Measurements from ENCODE around the gene NDUFAF5.
A peak's percentile ranks its signal among the peaks of the same experiment; 100 is the strongest.

Gene NDUFAF5

DNA sequence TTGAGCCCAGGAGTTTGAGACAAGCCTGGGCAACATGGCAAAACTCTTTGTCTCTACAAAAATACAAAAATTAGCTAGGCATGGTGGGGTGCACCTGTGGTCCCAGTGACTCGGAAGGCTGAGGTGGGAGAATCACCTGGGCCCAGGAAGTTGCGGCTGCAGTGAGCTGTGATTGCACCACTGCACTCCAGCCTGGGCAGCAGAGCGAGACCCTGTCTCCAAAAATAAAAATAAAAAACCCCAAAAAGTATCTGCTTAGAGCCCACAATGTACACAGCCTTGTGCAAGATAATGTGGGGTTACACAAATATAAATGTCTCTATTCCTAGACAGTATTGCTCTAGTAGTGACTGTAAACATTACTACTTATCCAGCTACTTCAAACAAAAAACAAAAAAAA, 6.0 kb upstream of the NDUFAF5 start:
- no peak for DNase-seq (ENCODE audit: low read depth)

DNA sequence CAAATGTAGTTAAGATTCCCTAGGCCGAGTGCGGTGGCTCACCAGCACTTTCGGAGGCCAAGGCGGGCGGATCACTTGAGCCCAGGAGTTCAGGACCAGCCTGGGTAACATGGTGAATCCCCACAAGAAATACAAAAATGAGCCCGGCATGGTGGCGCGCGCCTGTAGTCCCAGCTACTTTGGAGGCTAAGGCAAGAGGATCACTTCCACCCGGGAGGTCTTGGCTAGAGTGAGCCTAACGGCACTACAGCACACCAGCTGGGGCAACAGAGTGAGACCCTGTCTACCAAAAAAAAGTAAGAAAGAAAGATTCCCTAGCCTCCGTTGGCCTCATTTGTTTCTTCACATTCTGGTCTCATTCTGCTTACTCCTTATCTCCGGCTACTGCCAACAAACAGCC, 1.3 kb upstream of the NDUFAF5 start:
- no peak for DNase-seq (ENCODE audit: low read depth)

DNA sequence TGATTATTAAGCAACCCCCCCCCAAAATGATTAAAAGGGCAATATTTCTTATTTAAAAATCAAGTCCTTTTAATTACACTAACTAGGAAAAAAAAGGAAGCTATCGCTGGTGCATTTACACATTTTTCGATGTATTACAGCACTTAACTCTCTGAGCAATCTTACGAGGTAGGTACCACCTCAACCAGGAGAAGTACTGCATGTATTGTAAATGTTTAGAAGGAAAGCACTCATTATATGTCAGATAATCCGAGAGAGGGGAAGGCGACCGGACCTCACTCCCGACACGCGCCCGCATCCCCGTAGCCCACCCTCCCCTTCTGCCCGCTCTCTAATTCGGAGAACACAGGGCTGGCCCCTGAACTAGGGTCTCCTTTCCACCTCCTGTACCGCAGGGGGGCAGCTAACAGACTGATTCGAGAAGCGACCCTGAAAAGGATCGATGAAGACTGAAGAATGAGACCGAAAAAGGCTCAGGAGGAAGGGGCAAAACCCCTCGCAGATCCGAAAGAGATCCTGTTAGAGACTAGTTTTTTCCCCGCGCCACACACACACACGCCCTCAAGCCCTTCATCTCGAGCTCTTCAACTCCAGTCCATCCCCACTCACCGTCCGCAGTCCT, 446 bp upstream of the NDUFAF5 start:
- DNase-seq (ENCODE audit: low read depth) = no peak

DNA sequence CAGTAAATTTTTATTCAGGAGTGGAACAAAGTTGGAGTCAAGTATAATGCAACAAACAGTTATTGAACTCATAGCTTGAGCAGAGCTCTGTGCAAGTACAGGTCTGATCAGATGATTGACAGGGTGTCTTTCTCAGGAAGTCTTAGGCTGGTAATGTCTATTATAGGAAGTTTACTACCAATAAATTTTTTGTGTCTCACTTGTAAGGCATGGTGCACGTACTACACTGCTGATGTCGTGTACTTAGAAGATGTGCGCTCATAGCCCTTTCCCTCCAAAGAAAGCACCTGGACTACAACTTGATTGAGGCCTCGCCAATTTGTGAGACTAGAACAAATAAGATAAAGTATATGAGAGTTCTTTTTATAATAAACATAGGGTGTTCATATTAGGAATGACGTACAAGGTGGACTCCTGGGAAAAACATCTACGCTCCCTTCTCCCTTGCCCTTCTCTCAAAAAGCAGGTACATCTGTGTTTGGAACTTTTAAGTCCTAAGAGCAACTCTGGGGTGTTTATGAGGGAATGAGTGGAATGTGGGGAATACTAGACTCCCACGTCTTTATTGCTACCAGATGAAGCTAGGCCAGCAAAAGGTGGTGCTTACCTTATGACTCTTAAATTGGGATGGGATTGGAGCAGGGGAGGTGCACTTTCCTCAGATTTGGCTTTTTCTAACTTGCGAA, 1.5 kb downstream of the NDUFAF5 start:
- no peak for DNase-seq (ENCODE audit: low read depth)

DNA sequence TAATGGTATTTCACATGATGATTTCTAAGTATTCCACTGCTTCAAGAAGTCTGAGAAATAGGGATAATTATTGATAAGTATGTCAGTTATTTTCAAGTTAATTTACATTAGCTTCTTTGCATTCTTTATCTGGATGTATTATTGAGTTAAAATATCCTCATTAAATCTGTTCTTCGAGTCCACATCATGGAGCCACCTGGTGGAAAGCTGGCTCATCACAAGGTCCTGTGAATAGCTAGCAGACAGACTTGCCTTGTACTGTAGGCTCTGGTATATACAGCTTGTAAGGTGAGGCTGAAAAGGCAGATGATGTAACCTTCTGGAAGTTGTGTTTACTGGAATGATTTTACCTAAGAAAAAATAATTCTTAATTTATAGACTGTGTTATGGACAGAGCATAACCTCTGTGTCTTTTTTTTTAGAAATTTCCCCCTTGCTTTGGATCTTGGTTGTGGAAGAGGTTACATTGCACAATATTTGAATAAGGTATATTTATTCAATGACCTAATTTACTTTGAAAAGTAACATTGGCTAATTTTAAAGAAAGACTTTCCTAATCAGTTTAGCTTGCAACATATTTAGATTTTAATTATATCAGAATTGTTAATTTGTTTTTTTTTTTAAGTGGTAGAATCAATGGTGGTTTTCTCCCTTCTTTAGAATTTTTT, 3.5 kb downstream of the NDUFAF5 start:
- peak; percentile 22 for DNase-seq (ENCODE audit: low read depth)

DNA sequence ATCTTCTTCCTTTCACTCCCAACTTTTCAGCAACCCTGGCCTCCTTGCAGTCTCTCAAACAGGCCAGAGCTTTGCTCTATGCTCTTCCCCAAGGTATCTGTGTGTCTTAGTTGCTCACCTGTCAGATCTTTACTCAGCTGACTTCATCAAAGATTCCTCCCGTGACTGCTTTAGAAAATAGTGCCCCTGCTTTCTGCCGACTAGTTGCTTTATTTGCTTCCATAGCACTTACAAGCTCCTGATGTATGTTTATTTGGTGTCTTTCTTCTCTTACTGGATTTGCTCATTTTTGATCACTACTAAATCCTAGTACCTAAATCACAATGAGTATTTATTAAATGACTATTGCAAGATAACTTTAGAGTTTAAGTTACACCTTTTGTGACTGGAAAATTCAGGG, 5.9 kb downstream of the NDUFAF5 start:
- no peak for DNase-seq (ENCODE audit: low read depth)

DNA sequence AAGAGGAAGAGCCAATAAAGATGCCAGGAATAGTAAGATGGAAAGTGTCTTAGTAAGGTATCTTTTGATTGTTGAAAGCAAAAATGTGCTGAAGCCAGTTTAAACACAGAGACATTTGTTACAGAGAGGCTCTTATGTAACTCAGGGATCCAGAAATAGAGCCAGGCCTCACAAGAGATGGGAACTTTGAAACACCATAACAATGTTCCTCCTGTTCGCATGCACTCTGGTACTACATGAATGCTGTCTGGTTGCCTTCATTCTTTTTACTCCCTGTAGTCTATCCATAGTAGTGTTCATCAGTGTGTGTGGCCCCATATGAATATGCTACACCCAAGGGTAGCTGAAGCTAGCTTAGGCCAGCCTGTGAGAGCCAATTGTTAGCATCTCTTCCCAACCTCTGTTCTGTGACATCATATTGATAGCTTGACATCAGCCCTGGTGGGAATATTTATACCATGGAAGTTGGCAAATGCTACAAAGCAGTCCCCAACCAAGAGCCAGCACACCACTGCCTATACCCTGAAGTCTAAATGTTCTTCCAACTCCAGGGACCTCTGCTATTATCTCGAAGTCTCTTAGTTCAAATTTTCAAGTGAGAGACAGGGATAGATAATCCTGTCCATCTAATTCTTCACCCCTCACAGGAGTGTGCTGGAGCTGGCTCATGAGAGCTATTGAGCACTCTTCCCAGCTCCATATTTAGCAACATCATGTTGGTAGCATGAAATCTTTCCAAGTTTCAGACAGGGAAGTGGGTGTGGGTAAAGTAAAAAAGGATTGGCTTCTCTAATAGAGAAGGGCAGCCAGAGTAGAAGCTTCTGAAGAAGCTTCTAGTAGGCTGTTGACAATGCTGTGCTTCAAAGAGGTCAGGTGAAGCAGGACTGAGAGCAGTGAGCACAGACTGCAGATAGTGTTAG, 7.0 kb downstream of the NDUFAF5 start:
- no peak for DNase-seq (ENCODE audit: low read depth)

DNA sequence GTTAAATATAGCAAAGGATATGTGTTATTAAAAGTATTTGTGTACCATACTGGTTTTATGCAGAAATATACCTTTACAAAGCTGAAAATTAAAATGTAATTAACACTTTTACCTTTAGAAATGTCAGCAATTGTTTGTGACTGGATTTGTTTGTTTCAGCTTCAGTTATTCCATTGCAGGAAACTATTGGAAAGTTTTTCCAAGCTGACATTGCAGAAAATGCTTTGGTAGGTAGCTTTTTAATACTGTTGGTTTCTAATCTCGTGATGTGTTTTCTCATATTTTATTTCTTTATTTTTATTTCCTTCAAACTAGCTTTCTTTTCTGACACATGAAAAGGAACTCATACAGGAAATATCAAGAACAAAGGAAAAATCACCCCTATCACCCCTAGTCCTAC, 8.2 kb downstream of the NDUFAF5 start:
- no peak for DNase-seq (ENCODE audit: low read depth)

DNA sequence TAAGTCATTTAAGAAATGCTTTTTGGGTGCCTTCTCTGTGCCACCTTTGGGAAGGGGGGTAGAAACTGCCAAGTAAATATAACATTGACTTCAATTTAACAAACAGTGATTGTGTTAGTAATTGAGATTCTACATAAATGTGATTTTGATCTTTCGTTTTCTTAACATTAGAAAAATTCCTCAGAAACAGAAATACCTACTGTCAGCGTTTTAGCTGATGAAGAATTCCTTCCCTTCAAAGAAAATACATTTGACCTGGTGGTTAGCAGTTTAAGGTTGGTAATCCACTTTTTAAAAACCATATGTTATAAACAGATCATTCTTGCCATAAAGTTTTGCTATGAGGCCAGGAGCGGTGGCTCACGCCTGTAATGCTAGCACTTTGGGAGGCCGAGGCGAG, 9.8 kb downstream of the NDUFAF5 start:
- no peak for DNase-seq (ENCODE audit: low read depth)

DNA sequence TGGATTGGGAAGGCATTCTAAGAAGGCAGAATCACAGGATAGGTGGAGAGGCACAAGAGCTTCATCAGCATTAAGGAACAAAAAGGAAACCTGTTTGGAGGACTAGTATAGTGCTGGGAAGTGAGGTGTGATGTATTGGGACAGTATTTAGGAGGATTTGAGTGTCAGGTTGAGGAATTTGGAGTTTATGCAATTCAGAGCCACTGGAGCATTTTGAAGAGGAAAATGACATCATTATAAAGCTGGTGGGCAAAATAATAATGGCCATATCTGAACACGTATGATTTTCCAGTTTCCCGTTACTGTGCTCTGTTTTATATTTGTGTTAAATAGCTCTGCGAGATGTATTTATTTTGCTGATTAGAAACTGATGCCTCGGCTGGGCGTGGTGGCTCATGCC, 14.2 kb downstream of the NDUFAF5 start:
- no peak for DNase-seq (ENCODE audit: low read depth)

DNA sequence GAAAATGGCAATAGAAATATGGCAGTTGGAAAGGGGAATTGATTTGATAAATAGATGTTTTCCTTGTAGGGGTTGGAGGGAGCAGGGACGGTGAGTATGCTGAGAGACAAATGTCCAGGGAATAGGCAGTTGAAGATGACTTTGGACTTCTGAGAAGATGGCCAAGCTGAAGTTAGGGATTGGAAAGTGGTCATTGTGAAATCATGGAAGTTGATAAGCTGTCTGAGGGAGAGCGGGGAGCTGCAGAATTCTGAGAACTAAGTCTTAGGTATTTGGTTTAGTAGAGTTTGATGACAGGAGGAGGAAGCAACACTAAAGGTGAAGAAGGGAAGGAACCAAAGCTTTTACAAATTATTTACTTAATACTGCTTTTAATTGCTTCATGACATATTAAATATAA, 15.1 kb downstream of the NDUFAF5 start:
- no peak for DNase-seq (ENCODE audit: low read depth)

DNA sequence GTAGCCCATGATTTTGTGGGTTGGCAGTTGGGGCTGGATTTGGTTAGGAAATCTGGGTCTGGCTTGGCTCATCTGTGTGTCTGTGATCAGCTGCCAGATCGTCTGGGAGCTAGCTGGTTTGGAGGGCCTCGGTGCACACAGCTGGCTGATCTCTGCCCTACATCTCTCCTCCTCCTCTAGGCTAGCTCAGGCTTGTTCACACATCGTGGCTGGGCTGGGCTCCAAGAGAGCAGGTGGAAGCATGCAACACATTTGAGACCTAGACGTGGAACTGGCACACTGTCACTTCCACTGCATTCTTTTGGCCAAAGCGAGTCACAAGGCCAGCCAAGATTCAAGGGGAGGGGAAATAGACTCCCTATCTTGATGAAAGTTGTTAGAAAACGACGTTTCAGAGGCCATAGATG, 15.9 kb downstream of the NDUFAF5 start:
- DNase-seq (ENCODE audit: low read depth) = peak; percentile 68

DNA sequence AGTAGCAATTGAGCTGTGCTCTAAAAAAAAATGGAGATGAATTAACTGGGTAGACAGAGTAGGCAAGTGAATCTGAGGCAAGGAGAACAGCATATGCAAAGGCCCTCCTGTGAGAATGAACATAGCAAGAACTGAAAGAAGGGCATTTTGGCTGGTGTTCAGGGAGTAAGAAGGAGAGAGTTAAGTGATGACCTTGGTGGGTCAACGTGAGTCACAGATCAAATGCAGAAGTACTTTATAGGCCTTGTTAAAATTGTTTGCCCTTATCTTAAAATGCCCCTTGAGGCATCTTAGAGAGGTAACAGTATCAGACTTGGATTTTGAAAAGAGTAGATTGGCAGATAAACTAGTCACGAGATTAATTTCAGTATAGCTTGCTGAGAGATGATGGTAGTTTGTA, 24.5 kb downstream of the NDUFAF5 start:
- DNase-seq (ENCODE audit: low read depth) = no peak

DNA sequence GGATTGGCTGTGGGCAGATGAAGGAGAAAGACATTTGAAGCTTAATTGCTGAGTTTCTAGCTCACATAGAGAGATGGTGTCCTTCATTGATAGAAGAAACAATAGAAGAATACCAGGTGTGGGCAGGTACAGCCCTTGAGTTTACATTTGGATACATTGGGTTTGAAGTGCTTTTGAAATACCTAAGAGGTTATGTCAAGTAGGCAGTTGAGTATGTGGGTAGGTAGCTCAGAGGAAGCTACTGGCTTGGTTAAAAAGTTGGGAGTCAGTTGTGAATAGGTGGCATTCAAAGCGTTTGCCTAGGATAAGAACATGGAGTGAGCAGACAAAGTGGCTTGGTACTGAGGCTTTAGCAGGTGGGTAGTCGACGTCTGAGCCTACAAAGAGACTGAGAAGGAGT, 25.0 kb downstream of the NDUFAF5 start:
- no peak for DNase-seq (ENCODE audit: low read depth)

DNA sequence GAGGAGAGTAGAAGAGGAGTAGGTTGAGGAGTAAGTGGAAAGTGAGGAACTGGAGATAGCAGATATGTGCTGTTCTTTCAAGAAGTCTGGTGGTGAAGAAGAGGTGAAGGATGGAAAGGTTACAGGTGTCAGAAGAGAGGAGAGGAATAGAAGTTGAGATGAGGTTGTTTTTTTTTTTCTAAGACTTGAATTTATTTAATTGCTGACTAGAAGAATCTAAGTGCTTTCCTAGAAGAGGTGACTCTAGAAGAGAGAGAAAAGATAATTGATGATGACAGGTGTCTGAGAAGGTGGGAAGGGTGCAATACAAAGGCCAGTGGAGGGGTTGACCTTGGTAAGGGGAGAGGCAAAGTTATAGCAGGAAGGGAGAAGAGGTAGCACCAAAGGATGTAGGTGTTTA, 25.6 kb downstream of the NDUFAF5 start:
- no peak for DNase-seq (ENCODE audit: low read depth)

DNA sequence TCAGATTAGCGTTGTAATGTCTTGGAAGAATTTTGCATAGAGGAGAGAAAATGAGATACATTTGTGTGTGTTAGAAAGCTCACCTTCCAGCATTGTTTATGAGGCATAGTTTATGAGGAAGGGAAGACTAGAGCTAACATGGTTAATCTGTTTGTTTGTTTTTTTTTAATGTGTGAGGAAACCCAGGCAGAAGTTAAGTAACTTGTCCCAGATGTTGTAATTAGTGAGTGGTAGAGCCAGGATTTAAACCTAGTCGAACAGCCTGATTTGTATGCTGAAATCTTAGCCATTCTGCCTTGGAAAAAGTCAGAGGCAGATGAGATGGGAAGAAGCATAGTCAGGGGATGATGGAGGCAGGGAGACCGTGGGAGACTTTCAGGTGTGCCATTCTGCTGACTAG, 29.1 kb downstream of the NDUFAF5 start:
- DNase-seq (ENCODE audit: low read depth) = no peak

DNA sequence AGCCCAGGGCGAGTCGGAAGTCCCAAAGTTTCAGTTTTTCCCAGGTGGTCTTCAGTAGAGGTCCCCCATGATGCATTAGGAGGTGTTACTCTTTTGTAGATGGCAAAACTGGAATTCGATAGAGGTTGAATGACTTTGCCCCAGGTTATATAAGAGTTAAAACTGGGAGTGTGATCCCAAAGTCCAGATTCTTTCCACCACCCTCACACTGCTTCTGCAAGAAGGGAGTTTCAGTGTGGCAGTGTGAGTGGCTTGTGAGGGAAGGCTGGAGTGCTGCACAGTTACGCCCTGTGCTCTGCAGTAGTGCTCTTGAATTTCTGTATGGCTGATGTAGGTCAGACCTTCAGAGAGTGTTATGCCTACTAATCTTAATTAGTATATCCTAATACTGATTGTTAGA, 29.8 kb downstream of the NDUFAF5 start:
- DNase-seq (ENCODE audit: low read depth) = no peak

DNA sequence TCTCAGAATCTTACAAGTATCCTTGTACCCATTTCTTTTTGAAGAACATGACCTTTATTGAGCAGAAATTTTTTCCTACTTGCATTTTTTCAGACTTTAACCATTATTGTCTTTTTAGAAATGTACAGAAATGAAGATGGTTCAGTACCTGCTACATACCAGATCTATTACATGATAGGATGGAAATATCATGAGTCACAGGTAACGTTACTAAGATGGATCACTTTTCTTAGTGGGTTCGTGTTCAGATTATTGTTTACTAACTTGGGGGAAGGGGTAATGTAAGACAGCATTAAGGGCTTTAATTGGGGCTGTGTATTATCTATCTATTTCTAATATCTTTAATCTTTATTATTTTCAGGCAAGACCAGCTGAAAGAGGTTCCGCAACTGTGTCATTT, 31.9 kb downstream of the NDUFAF5 start:
- no peak for DNase-seq (ENCODE audit: low read depth)

DNA sequence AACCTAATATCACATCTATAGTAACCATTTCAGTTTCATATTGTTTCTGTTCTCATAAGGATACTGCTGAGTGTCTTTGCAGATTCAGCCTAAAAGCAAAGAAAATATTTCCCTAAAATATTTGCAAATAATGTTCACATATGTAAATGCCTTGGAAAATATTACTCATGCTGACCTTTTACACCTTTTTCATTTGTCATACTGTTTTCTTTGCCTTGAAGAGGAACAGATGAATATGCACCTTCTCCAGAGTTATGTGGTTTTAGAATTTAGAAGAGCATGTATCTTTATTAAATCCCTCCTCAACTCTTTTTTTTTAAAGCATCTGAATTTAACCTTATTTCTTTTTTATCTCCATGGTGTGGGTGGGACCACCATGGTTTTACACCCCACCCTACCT, 32.5 kb downstream of the NDUFAF5 start:
- no peak for DNase-seq (ENCODE audit: low read depth)

DNA sequence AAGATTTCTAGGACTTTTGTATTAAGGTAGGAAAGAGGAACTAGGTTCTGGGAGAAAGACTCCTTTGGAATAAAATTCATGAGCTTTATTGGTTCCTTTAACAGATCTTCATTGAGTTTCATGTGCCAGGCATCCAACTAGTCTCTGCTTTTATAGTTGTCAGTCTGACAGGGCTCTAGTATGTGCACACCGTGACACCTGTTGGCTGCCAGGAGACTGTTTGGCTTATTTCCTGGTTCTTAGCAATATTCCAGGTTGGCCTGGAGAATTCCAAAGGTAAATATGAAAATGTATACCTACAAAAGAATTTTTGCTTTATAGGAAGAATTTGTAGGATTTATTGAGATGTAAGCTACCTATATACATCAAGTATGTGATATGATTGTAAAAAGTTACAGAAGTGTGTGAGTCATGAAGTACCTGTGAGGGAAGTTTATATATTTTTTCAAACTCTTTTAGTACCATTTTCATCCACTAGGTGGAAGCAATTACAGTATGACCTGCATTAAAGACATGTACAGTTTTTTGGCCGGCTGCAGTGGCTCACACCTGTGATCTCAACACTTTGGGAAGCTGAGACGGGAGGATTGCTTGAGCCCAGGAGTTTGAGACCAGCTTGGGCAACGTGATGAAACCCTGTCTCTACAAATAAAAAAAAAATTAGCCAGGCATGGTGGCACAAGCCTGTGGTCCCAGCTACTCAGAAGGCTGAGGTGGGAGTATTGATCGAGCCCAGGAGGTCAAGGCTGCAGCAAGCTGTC, 35.2 kb downstream of the NDUFAF5 start:
- peak; percentile 30 for DNase-seq (ENCODE audit: low read depth)

DNA sequence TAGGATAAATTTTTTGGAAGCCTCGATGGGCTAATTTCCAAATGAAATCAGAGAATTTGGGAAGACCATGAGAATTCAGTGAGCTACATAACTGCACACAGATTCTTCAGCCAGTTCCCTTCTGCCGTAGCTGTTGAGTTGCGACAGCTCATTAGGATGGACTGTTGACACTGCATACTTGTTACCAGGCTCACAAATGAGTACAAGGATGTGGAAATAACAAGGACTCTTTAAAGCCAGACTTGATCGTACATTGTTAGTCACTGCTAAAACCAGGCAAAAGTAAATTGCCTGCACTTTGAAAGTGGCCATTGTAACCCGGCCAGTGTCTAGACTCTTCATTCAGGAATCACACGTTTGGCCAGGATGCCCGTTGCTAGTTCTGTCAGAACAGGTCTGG, 37.0 kb downstream of the NDUFAF5 start:
- DNase-seq (ENCODE audit: low read depth) = no peak

DNA sequence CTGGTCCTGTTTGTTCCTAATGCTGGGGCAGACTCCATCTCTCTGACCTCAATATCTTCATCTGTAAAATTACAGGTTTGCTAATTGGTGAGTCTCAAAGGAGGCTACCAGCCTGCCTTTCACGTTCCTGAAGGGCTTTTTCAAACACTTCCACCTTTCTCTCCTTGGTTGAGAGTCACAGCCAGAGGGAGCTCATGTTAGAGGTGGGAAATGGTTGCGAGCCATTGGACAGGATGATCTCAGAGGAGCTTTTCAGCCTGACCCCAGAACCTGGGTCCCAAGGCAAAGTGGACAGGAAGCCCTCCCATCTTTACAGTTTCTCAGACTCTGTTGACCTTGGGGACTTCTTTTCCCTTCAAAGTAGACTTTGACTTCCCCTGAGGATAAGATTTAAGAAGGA, 37.6 kb downstream of the NDUFAF5 start:
- DNase-seq (ENCODE audit: low read depth) = no peak
